VCaP (cell line): Measurements from ENCODE around the gene SMIM12.

Source experiments
- H3K27ac ChIP-seq: fragments of 450-650 bp; 2 replicates; pipeline ENCODE4 v1.5.1; 2017
- TF ChIP-seq, protein P1 (sequence below): fragments of 450-650 bp; conservative IDR thresholded peaks from 2 replicates; pipeline ENCODE4 v1.5.1; 2017; ENCODE audit warnings: mild to moderate bottlenecking, moderate library complexity

Gene SMIM12

DNA sequence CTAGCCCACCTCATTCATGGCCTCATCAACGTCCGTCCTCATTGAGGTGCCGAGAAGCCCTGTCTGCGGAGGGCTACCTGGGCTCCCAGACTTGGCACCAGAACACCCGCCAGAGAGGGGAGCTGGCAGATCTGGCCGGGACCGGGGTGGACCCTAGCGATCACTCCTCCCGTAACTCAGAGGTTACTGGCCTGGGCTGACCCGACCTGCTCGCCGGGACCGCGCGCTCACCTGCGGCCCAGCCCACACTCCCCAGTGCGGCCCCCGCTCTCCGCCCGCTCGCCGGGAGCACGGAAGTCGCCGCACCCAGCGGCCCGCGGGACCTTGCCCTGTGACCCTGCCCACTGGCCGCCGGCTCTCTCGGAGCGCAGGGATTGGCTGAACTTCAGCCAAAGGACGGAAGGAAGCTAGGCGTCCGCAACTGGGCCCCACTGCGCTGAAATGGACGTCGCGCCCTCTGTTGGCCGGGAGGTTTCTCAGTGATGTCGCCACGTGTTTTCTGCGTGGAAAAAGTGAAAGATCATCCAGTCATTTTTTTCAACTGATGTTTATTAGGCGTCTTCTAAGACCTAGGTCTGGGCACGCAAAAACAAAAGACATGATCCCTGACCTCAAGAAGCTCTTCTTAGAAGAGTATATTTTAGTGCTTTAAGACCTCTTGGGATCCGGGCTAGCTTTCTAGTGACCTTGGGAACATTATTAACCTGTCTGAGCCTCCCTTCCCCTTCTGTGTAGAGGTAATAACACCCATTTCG, at the start of gene SMIM12:
TSS of gene SMIM12 (minus strand) at position 304 of the 755 bp plus-strand sequence. CDS start 3,772 bp downstream, outside the sequence.
- H3K27ac ChIP-seq: peak within 1 kb of the TSS; percentile 78
- TF ChIP-seq, protein P1, sequence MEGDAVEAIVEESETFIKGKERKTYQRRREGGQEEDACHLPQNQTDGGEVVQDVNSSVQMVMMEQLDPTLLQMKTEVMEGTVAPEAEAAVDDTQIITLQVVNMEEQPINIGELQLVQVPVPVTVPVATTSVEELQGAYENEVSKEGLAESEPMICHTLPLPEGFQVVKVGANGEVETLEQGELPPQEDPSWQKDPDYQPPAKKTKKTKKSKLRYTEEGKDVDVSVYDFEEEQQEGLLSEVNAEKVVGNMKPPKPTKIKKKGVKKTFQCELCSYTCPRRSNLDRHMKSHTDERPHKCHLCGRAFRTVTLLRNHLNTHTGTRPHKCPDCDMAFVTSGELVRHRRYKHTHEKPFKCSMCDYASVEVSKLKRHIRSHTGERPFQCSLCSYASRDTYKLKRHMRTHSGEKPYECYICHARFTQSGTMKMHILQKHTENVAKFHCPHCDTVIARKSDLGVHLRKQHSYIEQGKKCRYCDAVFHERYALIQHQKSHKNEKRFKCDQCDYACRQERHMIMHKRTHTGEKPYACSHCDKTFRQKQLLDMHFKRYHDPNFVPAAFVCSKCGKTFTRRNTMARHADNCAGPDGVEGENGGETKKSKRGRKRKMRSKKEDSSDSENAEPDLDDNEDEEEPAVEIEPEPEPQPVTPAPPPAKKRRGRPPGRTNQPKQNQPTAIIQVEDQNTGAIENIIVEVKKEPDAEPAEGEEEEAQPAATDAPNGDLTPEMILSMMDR: peak; percentile 93

DNA sequence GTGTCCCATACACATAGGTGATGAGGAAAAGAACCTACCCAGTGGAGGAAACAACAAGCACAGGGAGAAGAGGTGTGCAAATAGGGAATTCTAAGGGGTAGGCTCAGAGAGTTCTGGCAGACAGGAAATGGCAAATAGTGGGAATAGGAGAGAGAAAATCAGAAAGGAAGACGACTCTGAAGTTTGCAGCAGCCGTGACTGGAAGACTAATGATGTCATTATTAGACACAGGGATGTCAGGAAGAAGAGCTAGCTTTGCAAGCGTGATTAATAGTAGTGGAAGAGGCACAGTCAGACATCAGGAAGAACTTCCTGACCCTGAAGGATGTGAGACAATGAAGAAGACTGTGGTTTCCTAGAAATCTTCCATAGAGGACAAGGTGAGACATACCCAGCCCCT, 48.8 kb upstream of the SMIM12 start:
- TF ChIP-seq, protein P1: no peak
- no peak overlapping the region for H3K27ac ChIP-seq

GRCh38 chr1:34907487-34908090, 48.0 kb upstream of the SMIM12 start:
- TF ChIP-seq, protein P1: no peak
- no peak overlapping the region for H3K27ac ChIP-seq

DNA sequence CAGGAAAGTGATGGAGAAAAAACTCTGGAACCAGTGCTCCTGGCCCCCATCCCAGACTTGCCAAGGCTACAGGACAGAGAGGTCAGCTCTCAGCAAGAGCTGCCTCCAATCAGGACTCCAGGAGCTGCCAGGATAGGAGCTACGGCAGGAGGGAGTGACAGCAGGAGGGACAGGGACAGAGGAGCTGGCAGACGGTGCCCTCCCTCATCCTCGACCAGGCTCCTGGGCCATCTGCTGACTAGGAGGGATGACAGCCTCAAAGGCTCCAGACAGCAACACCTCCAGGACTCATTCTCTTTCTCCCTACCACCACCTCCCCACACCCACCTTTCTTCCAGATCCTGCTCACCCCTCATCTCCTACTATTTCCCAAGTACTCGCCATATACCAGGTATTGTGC, 47.2 kb upstream of the SMIM12 start:
- TF ChIP-seq, protein P1: no peak
- no peak overlapping the region for H3K27ac ChIP-seq

GRCh38 chr1:34906222-34906621, 46.7 kb upstream of the SMIM12 start:
- TF ChIP-seq, protein P1: no peak
- no peak overlapping the region for H3K27ac ChIP-seq

DNA sequence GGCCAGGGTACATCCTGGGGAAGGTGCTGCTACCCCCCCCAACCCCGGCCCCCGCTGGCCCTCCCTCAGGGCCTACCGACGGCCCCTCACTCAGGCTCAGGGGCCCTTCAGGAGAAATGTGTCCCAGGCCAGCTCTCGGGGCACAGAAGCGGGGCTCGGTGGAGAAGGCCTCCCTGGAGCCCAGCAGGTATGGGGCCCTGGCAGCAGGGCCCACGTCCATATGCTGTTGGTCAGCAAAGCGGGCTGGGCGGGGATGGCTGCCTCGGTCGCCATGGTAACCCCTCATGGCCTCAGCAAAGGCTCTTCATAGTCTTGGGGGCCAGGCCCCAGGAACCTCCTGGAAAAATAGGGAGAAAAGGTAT, 45.5 kb upstream of the SMIM12 start:
- TF ChIP-seq, protein P1: no peak
- no peak overlapping the region for H3K27ac ChIP-seq

GRCh38 chr1:34904236-34905097, 44.9 kb upstream of the SMIM12 start:
- no peak overlapping the region for H3K27ac ChIP-seq
- TF ChIP-seq, protein P1: no peak
